Activated naive CD4-positive, alpha-beta T cell treated with anti-CD3 and anti-CD28 coated beads, Interleukin-2, amount 10 ng/mL, durations not matched to agents 7 days and 5 days (primary cell): ENCODE results near the gene RASSF5.

ENCODE experiments used
- CTCF ChIA-PET: fragments of 350-600 bp; sonication (Branson Sonifier 250); formaldehyde crosslinking; loops from one replicate; lab custom pipeline; 2021; ENCODE audit warnings: antibody characterized with exemption; lab: Charles Lee
- DNase-seq: peaks from one replicate; pipeline ENCODE4 v3.0.0-alpha.2; 2020
- H3K27ac Mint-ChIP-seq: one replicate; pipeline ENCODE4 v1.8.0; 2021; ENCODE audit warnings: mild to moderate bottlenecking, moderate library complexity, mixed read lengths
- H3K27me3 Mint-ChIP-seq: one replicate; pipeline ENCODE4 v1.8.0; 2021; ENCODE audit warnings: mild to moderate bottlenecking, mixed read lengths
- H3K36me3 Mint-ChIP-seq: one replicate; pipeline ENCODE4 v1.8.0; 2021; ENCODE audit warnings: mixed read lengths
- H3K4me1 Mint-ChIP-seq: one replicate; pipeline ENCODE4 v1.8.0; 2021; ENCODE audit warnings: mixed read lengths
- H3K4me3 Mint-ChIP-seq: one replicate; pipeline ENCODE4 v1.8.0; 2021; ENCODE audit warnings: mild to moderate bottlenecking, moderate library complexity, mixed read lengths
- H3K9me3 Mint-ChIP-seq: one replicate; pipeline ENCODE4 v1.8.0; 2021; ENCODE audit warnings: mixed read lengths

Gene RASSF5

GRCh38 chr1:206518206-206518605 lies 10.9 kb downstream of the RASSF5 start:
- Mint-ChIP-seq H3K4me3 (no peak overlapping the region), H3K36me3 (no peaks in the 10 kb centered on the region), H3K9me3 (no peaks in the 10 kb centered on the region), H3K27me3 (peaks cover 61% of the 10 kb centered on the region), H3K4me1 (no peaks in the 10 kb centered on the region), H3K27ac (no peak overlapping the region)
- no peak for DNase-seq
- CTCF ChIA-PET = interaction anchor here (0.7 to 1.1 kb wide), 2 partner anchors 28 to 66 kb away, joined by 3 read pairs; no protein-coding TSS in a partner anchor

- no peak for DNase-seq
- Mint-ChIP-seq H3K4me1 (no peaks in the 10 kb centered on the region), H3K36me3 (no peaks in the 10 kb centered on the region), H3K27me3 (peaks cover 55% of the 10 kb centered on the region), H3K9me3 (no peaks in the 10 kb centered on the region), H3K4me3 (no peak overlapping the region), H3K27ac (no peak overlapping the region)
- CTCF ChIA-PET = interaction anchor here (1.1 kb wide), 1 partner anchor 29 kb away, joined by 3 read pairs; no protein-coding TSS in a partner anchor
Measured at GRCh38 chr1:206518743-206519142, 11.4 kb downstream of the RASSF5 start.

- Mint-ChIP-seq H3K4me1 (peaks cover 4% of the 10 kb centered on the region), H3K27ac (no peak overlapping the region), H3K27me3 (peaks cover 39% of the 10 kb centered on the region), H3K4me3 (no peak overlapping the region), H3K9me3 (no peaks in the 10 kb centered on the region), H3K36me3 (no peaks in the 10 kb centered on the region)
- CTCF ChIA-PET = interaction anchor here (1.0 to 1.4 kb wide), 2 partner anchors 23 to 30 kb away, joined by 3 read pairs; no protein-coding TSS in a partner anchor
- DNase-seq = no peak
Measured at GRCh38 chr1:206521127-206521526, 13.8 kb downstream of the RASSF5 start.

GRCh38 chr1:206521694-206522402 lies 14.5 kb downstream of the RASSF5 start:
- Mint-ChIP-seq H3K27me3 (peaks cover 32% of the 10 kb centered on the region), H3K36me3 (no peaks in the 10 kb centered on the region), H3K9me3 (no peaks in the 10 kb centered on the region), H3K4me1 (peaks cover 4% of the 10 kb centered on the region), H3K27ac (no peak overlapping the region), H3K4me3 (no peak overlapping the region)
- CTCF ChIA-PET = interaction anchor here (1.0 to 1.4 kb wide), 3 partner anchors 30 to 142 kb away, joined by 3 to 5 read pairs (median 4); no protein-coding TSS in a partner anchor
- DNase-seq = no peak

GRCh38 chr1:206524739-206525364 lies 17.5 kb downstream of the RASSF5 start:
- Mint-ChIP-seq H3K27ac (no peak overlapping the region), H3K4me1 (peaks cover 4% of the 10 kb centered on the region), H3K9me3 (no peaks in the 10 kb centered on the region), H3K36me3 (no peaks in the 10 kb centered on the region), H3K4me3 (no peak overlapping the region), H3K27me3 (peaks cover 19% of the 10 kb centered on the region)
- DNase-seq = peak; percentile 28
- CTCF ChIA-PET = interaction anchor here (1.4 kb wide), 1 partner anchor 20 kb away, joined by 3 read pairs; no protein-coding TSS in a partner anchor

GRCh38 chr1:206526064-206526911 lies 19.0 kb downstream of the RASSF5 start:
- H3K4me1 Mint-ChIP-seq = peaks cover 4% of the 10 kb centered on the region
- peaks cover 25% of the 10 kb centered on the region for H3K27me3 Mint-ChIP-seq
- CTCF ChIA-PET = interaction anchor here (1.2 to 1.4 kb wide), 2 partner anchors 18 to 47 kb away, joined by 3 to 4 read pairs; no protein-coding TSS in a partner anchor
- no peak overlapping the region for H3K4me3 Mint-ChIP-seq
- DNase-seq = no peak
- H3K27ac Mint-ChIP-seq = no peak overlapping the region
- no peaks in the 10 kb centered on the region for H3K36me3 Mint-ChIP-seq
- H3K9me3 Mint-ChIP-seq = no peaks in the 10 kb centered on the region

GRCh38 chr1:206529425-206529824 lies 22.1 kb downstream of the RASSF5 start:
- Mint-ChIP-seq H3K4me3 (no peak overlapping the region), H3K9me3 (no peaks in the 10 kb centered on the region), H3K27me3 (peaks cover 20% of the 10 kb centered on the region), H3K27ac (no peak overlapping the region), H3K4me1 (peaks cover 4% of the 10 kb centered on the region), H3K36me3 (no peaks in the 10 kb centered on the region)
- DNase-seq = no peak
- CTCF ChIA-PET = interaction anchor here (0.7 kb wide), 2 partner anchors 27 to 67 kb away, joined by 3 to 4 read pairs; no protein-coding TSS in a partner anchor

GRCh38 chr1:206532368-206532767 lies 25.0 kb downstream of the RASSF5 start:
- H3K9me3 Mint-ChIP-seq = no peaks in the 10 kb centered on the region
- no peaks in the 10 kb centered on the region for H3K36me3 Mint-ChIP-seq
- no peak overlapping the region for H3K27ac Mint-ChIP-seq
- H3K4me1 Mint-ChIP-seq = no peaks in the 10 kb centered on the region
- DNase-seq = no peak
- CTCF ChIA-PET = interaction anchor here (1.8 to 1.9 kb wide), 2 partner anchors 9 to 13 kb away, joined by 4 to 5 read pairs; no protein-coding TSS in a partner anchor
- H3K27me3 Mint-ChIP-seq = peaks cover 41% of the 10 kb centered on the region
- no peak overlapping the region for H3K4me3 Mint-ChIP-seq

- peak; percentile 10 for DNase-seq
- no peak overlapping the region for H3K4me3 Mint-ChIP-seq
- H3K27ac Mint-ChIP-seq = no peak overlapping the region
- H3K36me3 Mint-ChIP-seq = no peaks in the 10 kb centered on the region
- no peaks in the 10 kb centered on the region for H3K9me3 Mint-ChIP-seq
- CTCF ChIA-PET = interaction anchor here (0.9 to 2.4 kb wide), 4 partner anchors 11 to 130 kb away, joined by 3 to 9 read pairs (median 3); no protein-coding TSS in a partner anchor
- peaks cover 45% of the 10 kb centered on the region for H3K27me3 Mint-ChIP-seq
- no peaks in the 10 kb centered on the region for H3K4me1 Mint-ChIP-seq
Measured at GRCh38 chr1:206534552-206534951, 27.2 kb downstream of the RASSF5 start.

GRCh38 chr1:206535853-206536188 lies 28.5 kb downstream of the RASSF5 start:
- Mint-ChIP-seq H3K4me1 (peaks cover 3% of the 10 kb centered on the region), H3K9me3 (no peaks in the 10 kb centered on the region), H3K36me3 (no peaks in the 10 kb centered on the region), H3K27ac (no peak overlapping the region), H3K4me3 (no peak overlapping the region), H3K27me3 (peaks cover 43% of the 10 kb centered on the region)
- CTCF ChIA-PET = interaction anchor here (0.9 to 2.4 kb wide), 4 partner anchors 9 to 48 kb away, joined by 3 to 9 read pairs (median 6); no protein-coding TSS in a partner anchor
- DNase-seq = peak; percentile 8

GRCh38 chr1:206537141-206537540 lies 29.8 kb downstream of the RASSF5 start:
- H3K27me3 Mint-ChIP-seq = peaks cover 36% of the 10 kb centered on the region
- CTCF ChIA-PET = interaction anchor here (1.2 to 2.3 kb wide), 4 partner anchors 47 to 126 kb away, joined by 3 to 7 read pairs (median 5); no protein-coding TSS in a partner anchor
- DNase-seq = peak; percentile 3
- no peaks in the 10 kb centered on the region for H3K36me3 Mint-ChIP-seq
- peaks cover 3% of the 10 kb centered on the region for H3K4me1 Mint-ChIP-seq
- no peak overlapping the region for H3K27ac Mint-ChIP-seq
- no peaks in the 10 kb centered on the region for H3K9me3 Mint-ChIP-seq
- no peak overlapping the region for H3K4me3 Mint-ChIP-seq

GRCh38 chr1:206538086-206538770 lies 30.9 kb downstream of the RASSF5 start:
- CTCF ChIA-PET = interaction anchor here (1.2 kb wide), 1 partner anchor 125 kb away, joined by 4 read pairs; no protein-coding TSS in a partner anchor

More at GRCh38 chr1:206538086-206538770, 30.9 kb downstream of the RASSF5 start:
- H3K9me3 Mint-ChIP-seq = no peaks in the 10 kb centered on the region
- H3K36me3 Mint-ChIP-seq = no peaks in the 10 kb centered on the region
- peaks cover 3% of the 10 kb centered on the region for H3K4me1 Mint-ChIP-seq
- H3K4me3 Mint-ChIP-seq = no peak overlapping the region
- H3K27me3 Mint-ChIP-seq = peaks cover 36% of the 10 kb centered on the region
- H3K27ac Mint-ChIP-seq = no peak overlapping the region
- DNase-seq = peak; percentile 19
